ENCODE data around the gene ATOH8.

ATOH8 gene

GRCh38 chr2:85753525-85754312, at the start of gene ATOH8:
TSS of gene ATOH8 (plus strand) at chr2:85753991. CDS start at chr2:85754190, 199 bp downstream.
- H3K4me3 ChIP-seq = peak within 1 kb of the TSS; percentile 81
- H3K27ac ChIP-seq = peak within 1 kb of the TSS; percentile 64
- TF ChIP-seq POLR2AphosphoS5 (IDR thresholded peaks at IDR 0.05; ENCODE audit: borderline replicate concordance, low read depth, low read length) (no peak), FOXP2 (optimal IDR thresholded peaks at IDR 0.05; ENCODE audit: control extremely low read depth, extremely low read length, insufficient read depth) (no peak), EZH2 (IDR thresholded peaks at IDR 0.05) (no peak)
- DNase-seq (ENCODE audit: low read depth, low spot score) = no peak
- no peaks in the 10 kb centered on the region for H3K9me3 ChIP-seq (ENCODE audit: low read depth, low read length)
- H3K9ac ChIP-seq (ENCODE audit: insufficient read length) = peak within 1 kb of the TSS; percentile 51
- H3K36me3 ChIP-seq (ENCODE audit: insufficient read depth, low read length) = no peaks in the 10 kb centered on the region

- Histone ChIP-seq H3K36me3 (ENCODE audit: insufficient read depth, low read length) (no peaks in the 10 kb centered on the region), H3K27ac (peak overlapping the region; percentile 86), H3K9me3 (ENCODE audit: low read depth, low read length) (no peaks in the 10 kb centered on the region), H3K9ac (ENCODE audit: insufficient read length) (no peak overlapping the region), H3K4me3 (no peak overlapping the region)
- no peak for TF ChIP-seq FOXP2 (optimal IDR thresholded peaks at IDR 0.05; ENCODE audit: control extremely low read depth, extremely low read length, insufficient read depth)
- TF ChIP-seq EZH2 (IDR thresholded peaks at IDR 0.05) = no peak
- TF ChIP-seq POLR2AphosphoS5 (IDR thresholded peaks at IDR 0.05; ENCODE audit: borderline replicate concordance, low read depth, low read length) = no peak
- no peak for DNase-seq (ENCODE audit: low read depth, low spot score)
Measured at GRCh38 chr2:85704038-85704437, 49.8 kb upstream of the ATOH8 start.

- TF ChIP-seq POLR2AphosphoS5 (IDR thresholded peaks at IDR 0.05; ENCODE audit: borderline replicate concordance, low read depth, low read length) (no peak), EZH2 (IDR thresholded peaks at IDR 0.05) (no peak), FOXP2 (optimal IDR thresholded peaks at IDR 0.05; ENCODE audit: control extremely low read depth, extremely low read length, insufficient read depth) (no peak)
- Histone ChIP-seq H3K36me3 (ENCODE audit: insufficient read depth, low read length) (no peaks in the 10 kb centered on the region), H3K4me3 (no peak overlapping the region), H3K9ac (ENCODE audit: insufficient read length) (no peak overlapping the region), H3K27ac (no peak overlapping the region), H3K9me3 (ENCODE audit: low read depth, low read length) (no peaks in the 10 kb centered on the region)
- DNase-seq (ENCODE audit: low read depth, low spot score) = no peak
Measured at GRCh38 chr2:85704800-85705679, 48.8 kb upstream of the ATOH8 start.

- no peak for DNase-seq (ENCODE audit: low read depth, low spot score)
- Histone ChIP-seq H3K9me3 (ENCODE audit: low read depth, low read length) (no peaks in the 10 kb centered on the region), H3K4me3 (no peak overlapping the region), H3K27ac (no peak overlapping the region), H3K36me3 (ENCODE audit: insufficient read depth, low read length) (no peaks in the 10 kb centered on the region), H3K9ac (ENCODE audit: insufficient read length) (no peak overlapping the region)
- no peak for TF ChIP-seq FOXP2 (optimal IDR thresholded peaks at IDR 0.05; ENCODE audit: control extremely low read depth, extremely low read length, insufficient read depth)
- TF ChIP-seq POLR2AphosphoS5 (IDR thresholded peaks at IDR 0.05; ENCODE audit: borderline replicate concordance, low read depth, low read length) = no peak
- TF ChIP-seq EZH2 (IDR thresholded peaks at IDR 0.05) = no peak
Measured at GRCh38 chr2:85705680-85706039, 48.1 kb upstream of the ATOH8 start.

- H3K9me3 ChIP-seq (ENCODE audit: low read depth, low read length) = no peaks in the 10 kb centered on the region
- TF ChIP-seq EZH2 (IDR thresholded peaks at IDR 0.05) = no peak
- TF ChIP-seq FOXP2 (optimal IDR thresholded peaks at IDR 0.05; ENCODE audit: control extremely low read depth, extremely low read length, insufficient read depth) = no peak
- TF ChIP-seq POLR2AphosphoS5 (IDR thresholded peaks at IDR 0.05; ENCODE audit: borderline replicate concordance, low read depth, low read length) = no peak
- no peak for DNase-seq (ENCODE audit: low read depth, low spot score)
- no peak overlapping the region for H3K9ac ChIP-seq (ENCODE audit: insufficient read length)
- H3K36me3 ChIP-seq (ENCODE audit: insufficient read depth, low read length) = no peaks in the 10 kb centered on the region
- H3K27ac ChIP-seq = no peak overlapping the region
- no peak overlapping the region for H3K4me3 ChIP-seq
Measured at GRCh38 chr2:85706063-85706462, 47.7 kb upstream of the ATOH8 start.

- H3K36me3 ChIP-seq (ENCODE audit: insufficient read depth, low read length) = no peaks in the 10 kb centered on the region
- no peak for TF ChIP-seq EZH2 (IDR thresholded peaks at IDR 0.05)
- TF ChIP-seq POLR2AphosphoS5 (IDR thresholded peaks at IDR 0.05; ENCODE audit: borderline replicate concordance, low read depth, low read length) = no peak
- TF ChIP-seq FOXP2 (optimal IDR thresholded peaks at IDR 0.05; ENCODE audit: control extremely low read depth, extremely low read length, insufficient read depth) = no peak
- DNase-seq (ENCODE audit: low read depth, low spot score) = no peak
- H3K27ac ChIP-seq = no peak overlapping the region
- H3K9me3 ChIP-seq (ENCODE audit: low read depth, low read length) = no peaks in the 10 kb centered on the region
- H3K9ac ChIP-seq (ENCODE audit: insufficient read length) = peak overlapping the region; percentile 49
- H3K4me3 ChIP-seq = peak overlapping the region; percentile 26; the same call in 1 of the 2 replicates
Measured at GRCh38 chr2:85706599-85707296, 47.0 kb upstream of the ATOH8 start.

- TF ChIP-seq POLR2AphosphoS5 (IDR thresholded peaks at IDR 0.05; ENCODE audit: borderline replicate concordance, low read depth, low read length) (no peak), FOXP2 (optimal IDR thresholded peaks at IDR 0.05; ENCODE audit: control extremely low read depth, extremely low read length, insufficient read depth) (no peak), EZH2 (IDR thresholded peaks at IDR 0.05) (no peak)
Measured at GRCh38 chr2:85707304-85707703, 46.5 kb upstream of the ATOH8 start.

GRCh38 chr2:85708641-85709040, 45.1 kb upstream of the ATOH8 start:
- no peak for DNase-seq (ENCODE audit: low read depth, low spot score)
- H3K9ac ChIP-seq (ENCODE audit: insufficient read length) = no peak overlapping the region
- TF ChIP-seq FOXP2 (optimal IDR thresholded peaks at IDR 0.05; ENCODE audit: control extremely low read depth, extremely low read length, insufficient read depth) = no peak
- no peak for TF ChIP-seq POLR2AphosphoS5 (IDR thresholded peaks at IDR 0.05; ENCODE audit: borderline replicate concordance, low read depth, low read length)
- TF ChIP-seq EZH2 (IDR thresholded peaks at IDR 0.05) = no peak
- H3K9me3 ChIP-seq (ENCODE audit: low read depth, low read length) = no peaks in the 10 kb centered on the region
- H3K4me3 ChIP-seq = no peak overlapping the region
- no peak overlapping the region for H3K27ac ChIP-seq
- no peaks in the 10 kb centered on the region for H3K36me3 ChIP-seq (ENCODE audit: insufficient read depth, low read length)

More at GRCh38 chr2:85707304-85707703, 46.5 kb upstream of the ATOH8 start:
- no peak overlapping the region for H3K27ac ChIP-seq
- DNase-seq (ENCODE audit: low read depth, low spot score) = peak; percentile 89
- H3K4me3 ChIP-seq = peak overlapping the region; percentile 62
- peak overlapping the region; percentile 49 for H3K9ac ChIP-seq (ENCODE audit: insufficient read length)
- no peaks in the 10 kb centered on the region for H3K36me3 ChIP-seq (ENCODE audit: insufficient read depth, low read length)
- no peaks in the 10 kb centered on the region for H3K9me3 ChIP-seq (ENCODE audit: low read depth, low read length)

Data from SK-N-MC (cell line).